ENCODE measurements around the gene OS9.
A peak's percentile ranks its signal among the peaks of the same experiment; 100 is the strongest.

The OS9 gene

GRCh38 chr12:57765698-57766463 lies 71.9 kb downstream of the OS9 start:
- peak overlapping the region; percentile 53 for H3K27ac ChIP-seq

GRCh38 chr12:57766464-57767304 lies 72.8 kb downstream of the OS9 start, which contains the start of gene CYP27B1:
CYP27B1 (minus strand) TSS chr12:57767078; CDS start chr12:57767041, 37 bp downstream.
- TF ChIP-seq ZFX (IDR thresholded peaks at IDR 0.05) (no peak), CTCF (conservative IDR thresholded peaks at IDR 0.05) (no peak)
- H3K27ac ChIP-seq: peak within 1 kb of the TSS; percentile 53

More at GRCh38 chr12:57765698-57766463, 71.9 kb downstream of the OS9 start:
- TF ChIP-seq CTCF (conservative IDR thresholded peaks at IDR 0.05): no peak
- no peak for TF ChIP-seq ZFX (IDR thresholded peaks at IDR 0.05)

GRCh38 chr12:57767305-57767698 lies 73.4 kb downstream of the OS9 start:
- no peak overlapping the region for H3K27ac ChIP-seq
- no peak for TF ChIP-seq CTCF (conservative IDR thresholded peaks at IDR 0.05)
- no peak for TF ChIP-seq ZFX (IDR thresholded peaks at IDR 0.05)

GRCh38 chr12:57767876-57768275 lies 73.9 kb downstream of the OS9 start:
- TF ChIP-seq ZFX (IDR thresholded peaks at IDR 0.05) (no peak), CTCF (conservative IDR thresholded peaks at IDR 0.05) (no peak)
- no peak overlapping the region for H3K27ac ChIP-seq

- no peak for TF ChIP-seq CTCF (conservative IDR thresholded peaks at IDR 0.05)
- no peak for TF ChIP-seq ZFX (IDR thresholded peaks at IDR 0.05)
Observed at GRCh38 chr12:57769594-57769993, 75.7 kb downstream of the OS9 start.

GRCh38 chr12:57770734-57771133 lies 76.8 kb downstream of the OS9 start:
- TF ChIP-seq CTCF (conservative IDR thresholded peaks at IDR 0.05): no peak
- TF ChIP-seq ZFX (IDR thresholded peaks at IDR 0.05): no peak
- H3K27ac ChIP-seq: peak overlapping the region; percentile 97; the same call in 1 of the 2 replicates

More at GRCh38 chr12:57769594-57769993, 75.7 kb downstream of the OS9 start:
- H3K27ac ChIP-seq: no peak overlapping the region
